Stromal cell of bone marrow (primary cell): ENCODE data around the gene GADL1.
A peak's percentile ranks its signal among the peaks of the same experiment; 100 is the strongest.

ENCODE experiments used
- DNase-seq: peaks from one replicate; pipeline ENCODE4 v3.0.0-alpha.2; 2012; ENCODE audit warnings: low read depth

The GADL1 gene

DNA sequence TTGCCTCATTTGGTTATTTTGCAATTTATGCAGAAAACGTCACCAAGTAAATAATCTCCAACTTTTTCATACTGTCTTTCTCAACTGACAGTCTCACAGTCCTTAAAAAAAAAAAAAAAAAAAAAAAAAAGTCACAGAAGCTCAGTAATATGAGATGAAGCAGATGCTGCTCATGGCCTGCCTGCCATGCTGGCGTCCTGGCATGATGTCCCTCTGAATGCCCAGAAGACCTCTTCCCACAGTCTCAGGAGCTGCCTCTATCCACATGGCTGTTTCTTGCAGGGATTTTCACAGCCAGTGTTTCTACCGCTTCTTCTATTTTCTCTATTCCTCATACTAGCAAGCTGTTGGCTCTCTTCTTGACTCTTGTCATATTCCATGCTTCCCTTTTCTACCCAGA lies 200.3 kb downstream of the GADL1 start:
- no peak for DNase-seq

DNA sequence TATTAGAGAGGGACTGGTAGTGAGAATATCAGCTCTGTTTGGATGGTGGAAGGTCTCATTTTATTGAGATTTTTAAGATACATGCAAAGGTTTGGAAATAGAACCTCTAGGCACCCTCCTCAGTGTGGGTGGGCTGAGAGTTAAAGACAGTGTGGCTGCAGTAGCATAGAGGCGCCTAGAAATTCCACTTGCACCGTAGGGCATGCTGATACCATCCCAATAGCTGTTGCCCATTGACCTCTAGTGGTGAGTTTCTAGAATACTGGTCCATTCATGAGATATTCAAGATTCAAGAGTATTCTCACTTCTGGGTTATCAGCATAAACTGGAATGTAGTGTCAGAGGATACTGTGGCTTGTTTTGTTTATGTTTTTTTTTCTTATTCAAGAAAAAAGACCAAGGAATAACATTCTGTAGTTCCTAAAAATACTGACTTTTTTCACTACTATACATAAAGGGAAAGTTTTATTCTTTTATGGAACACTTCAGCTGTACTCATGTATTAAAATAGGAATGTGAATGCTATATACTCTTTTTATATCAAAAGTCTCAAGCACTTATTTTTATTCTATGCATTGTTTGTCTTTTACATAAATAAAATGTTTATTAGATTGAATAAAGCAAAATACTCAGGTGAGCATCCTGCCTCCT lies 200.9 kb downstream of the GADL1 start:
- DNase-seq = peak; percentile 52

GRCh38 chr3:30692498-30693130 lies 201.8 kb downstream of the GADL1 start:
- DNase-seq = no peak

GRCh38 chr3:30691944-30692343 lies 202.5 kb downstream of the GADL1 start:
- DNase-seq = no peak

GRCh38 chr3:30691249-30691880 lies 203.1 kb downstream of the GADL1 start:
- DNase-seq = no peak

GRCh38 chr3:30690199-30690598 lies 204.3 kb downstream of the GADL1 start:
- DNase-seq = no peak

GRCh38 chr3:30688776-30689641 lies 205.5 kb downstream of the GADL1 start:
- DNase-seq = peak; percentile 39

DNA sequence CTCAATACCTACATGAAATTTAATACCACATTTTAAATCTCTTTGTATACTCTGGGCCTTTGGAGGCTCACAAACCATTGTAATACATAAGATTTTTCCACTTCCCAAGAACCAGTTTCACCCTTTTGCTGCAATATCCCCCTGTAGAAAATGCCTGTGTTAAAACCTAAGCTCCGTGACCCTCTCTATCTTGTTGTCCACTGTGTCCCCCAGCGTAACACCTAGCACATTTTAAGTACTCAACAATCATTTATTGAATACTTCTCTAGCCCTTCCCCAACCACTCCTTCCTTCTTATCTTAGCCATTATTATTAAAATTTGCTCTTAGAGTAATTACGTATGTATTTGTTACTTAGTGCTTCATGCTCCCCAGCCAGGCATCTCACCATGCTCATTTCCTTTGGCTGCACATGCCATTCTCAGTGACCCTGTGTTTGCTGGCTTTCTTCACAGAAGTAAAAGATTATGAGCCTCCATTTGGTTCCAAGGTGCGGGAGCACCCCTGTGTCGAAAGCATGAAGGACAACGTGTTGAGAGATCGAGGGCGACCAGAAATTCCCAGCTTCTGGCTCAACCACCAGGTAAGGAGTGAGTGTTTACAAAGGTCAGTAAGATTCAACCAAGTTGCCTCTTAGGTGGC lies 206.4 kb downstream of the GADL1 start:
- no peak for DNase-seq

GRCh38 chr3:30686799-30687198 lies 207.7 kb downstream of the GADL1 start:
- no peak for DNase-seq

- no peak for DNase-seq
Observed at GRCh38 chr3:30686176-30686575, 208.3 kb downstream of the GADL1 start.

DNA sequence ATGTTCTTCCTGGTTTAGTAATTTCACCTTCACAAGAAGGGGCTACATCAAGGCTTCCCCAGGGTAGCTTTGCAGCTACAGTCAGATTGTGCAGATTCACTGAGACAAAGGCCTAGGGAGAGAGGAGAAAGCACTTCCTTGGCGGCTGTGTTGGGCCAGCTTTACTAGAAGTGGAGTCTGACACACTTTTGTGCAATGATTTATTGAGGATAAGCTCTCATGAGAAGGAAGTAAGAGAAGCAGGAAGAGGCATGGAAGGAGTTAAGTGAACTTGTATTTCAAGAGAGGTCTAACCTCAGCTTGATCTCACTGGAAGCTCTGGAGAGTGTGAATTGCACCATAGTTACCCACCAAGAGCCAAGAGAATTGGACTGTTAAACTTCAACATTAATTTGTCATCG lies 209.2 kb downstream of the GADL1 start:
- no peak for DNase-seq

GRCh38 chr3:30684356-30684755 lies 210.1 kb downstream of the GADL1 start:
- no peak for DNase-seq

DNA sequence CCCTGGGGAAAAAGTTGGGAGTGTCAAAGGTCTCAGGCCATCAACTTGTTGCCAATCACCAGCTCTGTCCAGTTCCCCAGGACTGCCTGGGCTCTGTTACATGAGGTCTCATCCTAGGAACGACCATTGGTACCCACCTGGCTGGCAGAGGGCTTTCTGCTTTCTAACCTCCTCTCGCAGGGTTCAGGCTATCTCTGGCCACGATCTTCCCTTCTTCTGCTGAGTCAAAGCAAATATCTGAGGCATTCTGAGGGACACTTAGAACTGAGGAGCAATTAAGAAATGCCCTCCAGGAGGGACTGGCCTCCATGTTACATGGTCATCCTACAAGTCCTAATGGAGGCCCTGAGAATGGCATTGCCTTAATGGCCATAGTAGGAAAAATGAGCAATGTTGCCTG lies 210.7 kb downstream of the GADL1 start:
- no peak for DNase-seq

- DNase-seq = no peak
Observed at GRCh38 chr3:30682434-30683155, 211.9 kb downstream of the GADL1 start.

DNA sequence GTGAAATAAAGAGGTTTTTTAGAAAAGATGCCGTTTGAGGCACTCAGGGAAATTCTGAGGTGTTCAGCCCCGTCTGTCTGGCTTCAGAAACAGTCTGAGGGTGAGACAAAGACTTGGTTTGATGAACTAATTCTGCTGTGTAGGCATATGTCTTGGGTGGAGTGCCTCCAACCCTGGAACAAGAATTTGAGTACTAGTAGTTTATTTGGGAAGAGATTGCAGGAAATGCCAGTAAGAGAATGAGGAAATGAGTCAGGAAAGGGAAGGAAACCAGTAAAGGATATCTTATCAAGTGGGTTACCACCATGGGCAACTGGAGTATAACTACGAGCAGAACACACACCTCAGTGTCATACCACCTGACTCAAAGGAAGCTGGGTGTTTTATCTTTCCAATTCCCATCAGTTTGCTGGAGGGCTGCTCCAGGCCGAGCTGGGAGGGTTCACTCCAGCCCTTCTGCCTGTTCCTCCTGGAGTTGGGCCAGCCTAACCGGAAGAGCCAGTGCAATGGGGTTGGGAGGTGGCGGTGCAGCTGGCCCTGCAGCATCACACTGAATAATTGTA lies 212.7 kb downstream of the GADL1 start:
- no peak for DNase-seq

DNA sequence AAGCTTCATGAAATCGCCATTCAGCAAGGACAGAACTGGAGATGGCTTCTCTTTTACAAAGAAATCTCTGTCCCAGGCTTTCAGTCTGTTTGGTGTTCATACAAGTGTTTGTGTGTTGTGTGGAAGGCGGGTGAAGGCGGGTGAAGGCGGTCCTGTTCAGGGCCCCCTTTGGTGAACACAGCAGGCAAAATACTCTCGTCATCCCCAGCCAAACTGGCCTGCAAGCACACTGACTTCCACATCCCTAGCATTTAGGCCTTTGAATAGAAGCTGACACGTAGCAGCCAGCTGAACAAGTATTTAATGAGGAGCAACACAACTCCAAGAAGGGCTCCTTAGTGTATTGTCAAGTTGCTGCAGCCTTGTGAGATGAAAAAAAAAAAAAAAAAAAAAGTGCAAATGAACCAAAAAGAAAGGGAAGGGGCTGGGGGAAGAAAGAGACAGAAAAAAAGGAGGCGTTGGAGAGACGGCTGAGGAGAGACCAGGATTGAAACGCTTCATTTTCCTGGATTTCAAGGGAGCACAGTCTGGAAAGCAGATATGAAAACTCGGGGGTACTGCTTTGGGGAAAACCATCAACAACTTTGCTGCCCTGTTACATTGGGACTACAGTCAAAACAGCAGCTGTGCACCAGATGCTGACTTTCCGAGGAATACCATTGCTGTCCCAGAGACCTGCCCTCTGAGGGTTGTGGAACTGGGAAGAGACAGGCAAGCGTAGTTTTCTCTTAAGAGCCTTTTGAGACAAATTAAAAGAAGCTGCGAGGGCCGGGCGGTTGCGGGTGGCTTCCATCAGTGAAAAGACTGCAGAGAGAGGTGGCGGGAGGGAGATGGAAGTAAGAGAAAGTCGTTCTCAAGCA lies 213.4 kb downstream of the GADL1 start:
- no peak for DNase-seq

DNA sequence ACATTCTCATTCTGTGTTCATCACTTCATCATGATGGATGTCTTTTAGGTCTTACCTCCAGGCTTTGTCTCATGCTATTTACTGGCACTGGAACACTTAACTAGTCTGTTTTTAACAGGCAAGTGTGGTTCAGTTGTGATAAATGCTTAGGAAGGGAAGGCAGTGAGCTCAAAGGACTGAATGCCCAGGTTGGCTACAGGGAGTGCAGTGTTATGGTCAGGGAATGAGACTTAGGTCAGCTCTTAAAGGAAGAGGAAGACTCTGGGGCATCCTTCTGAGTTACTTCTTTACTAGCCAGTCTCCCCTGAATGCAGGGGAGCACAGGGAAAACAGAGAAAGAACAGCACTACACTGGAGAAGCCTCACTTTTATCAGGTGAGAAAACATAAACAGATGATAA lies 215.4 kb downstream of the GADL1 start:
- no peak for DNase-seq

- DNase-seq = no peak
Observed at GRCh38 chr3:30677347-30677685, 217.1 kb downstream of the GADL1 start.

DNA sequence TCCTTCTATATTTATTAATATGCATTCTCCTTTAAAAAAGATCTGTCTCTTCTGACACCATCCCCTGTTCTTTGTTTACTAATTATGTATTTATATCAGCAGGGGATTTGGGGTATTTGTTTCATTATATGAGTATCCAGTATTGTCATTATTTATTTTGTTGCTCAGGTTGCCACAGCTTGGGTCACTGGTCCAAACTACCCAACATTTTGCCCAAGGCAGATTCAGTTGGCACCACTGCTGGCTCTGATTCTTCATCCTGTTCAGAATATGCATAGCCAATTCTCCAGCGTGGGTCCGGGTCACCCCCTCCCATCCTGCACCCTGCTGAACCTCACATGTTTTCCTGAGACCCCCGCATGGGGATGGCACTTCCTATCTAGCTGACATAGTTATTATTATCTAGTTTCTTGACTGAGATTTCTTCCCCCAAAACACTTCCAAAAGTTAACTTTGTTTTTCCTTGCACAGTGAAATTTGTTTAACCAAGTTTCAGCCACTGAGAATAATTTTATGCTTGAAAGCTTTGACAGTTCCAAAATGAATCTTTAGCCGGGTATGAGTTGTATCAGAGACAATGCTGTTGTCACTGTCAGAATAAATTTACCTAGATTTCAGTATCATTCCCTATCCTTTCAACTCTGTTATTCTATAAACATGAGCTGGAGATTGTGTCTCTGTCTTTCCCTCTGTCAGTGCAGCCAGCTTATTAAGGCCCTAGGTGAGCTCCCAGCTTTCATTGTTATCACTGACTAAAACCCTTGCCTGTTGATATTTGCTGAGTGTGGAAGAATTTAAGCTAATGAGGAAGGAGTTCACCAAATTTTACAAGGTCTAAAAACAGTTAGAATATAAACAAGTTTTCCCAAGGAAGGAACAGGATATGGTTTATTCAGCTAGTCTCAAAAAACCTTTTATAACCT lies 217.8 kb downstream of the GADL1 start:
- no peak for DNase-seq
